H1 (cell line): ENCODE results near the gene LY6G6F.

ENCODE experiments used
- TF ChIP-seq, protein P1 (sequence below): IDR thresholded peaks from 2 replicates; pipeline ENCODE4 v1.6.1; 2011; ENCODE audit warnings: low read length, improper control_type of control experiment
- TF ChIP-seq, protein P2 (sequence below), 3 experiments: IDR thresholded peaks; 1 replicate in 2 of 3; 2 replicates in 1 of 3; pipeline versions ENCODE4 v1.5.1 to v1.6.1; 2011; ENCODE audit warnings: low read length in 3 of 3, mild to moderate bottlenecking in 3 of 3, inconsistent platforms in 2 of 3, low read depth in 1 of 3, moderate library complexity in 1 of 3; ENCODE audit not compliant: insufficient read depth in 1 of 3; ENCODE audit errors: control extremely low read depth in 1 of 3

DNA sequence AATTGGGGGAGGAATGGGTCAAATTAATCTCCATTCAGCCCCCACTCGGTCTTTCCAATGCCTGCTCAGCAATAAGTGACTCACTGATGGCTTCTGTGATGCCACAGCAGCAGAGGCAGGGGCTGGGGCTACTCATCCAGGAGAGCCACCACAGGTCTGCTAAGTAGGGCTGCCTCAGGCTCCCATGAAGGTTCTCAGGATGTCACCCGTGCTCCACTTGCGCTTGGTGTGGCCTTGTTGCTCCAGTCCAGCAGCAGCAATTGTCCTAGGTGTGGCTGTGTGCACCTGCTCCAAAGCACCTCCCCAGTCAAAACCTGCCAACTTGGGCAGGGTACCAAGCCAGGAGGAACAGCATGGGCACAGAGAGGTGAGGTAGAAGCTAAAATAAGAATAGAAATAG is 15.5 kb downstream of the LY6G6F start:
- TF ChIP-seq, protein P1, sequence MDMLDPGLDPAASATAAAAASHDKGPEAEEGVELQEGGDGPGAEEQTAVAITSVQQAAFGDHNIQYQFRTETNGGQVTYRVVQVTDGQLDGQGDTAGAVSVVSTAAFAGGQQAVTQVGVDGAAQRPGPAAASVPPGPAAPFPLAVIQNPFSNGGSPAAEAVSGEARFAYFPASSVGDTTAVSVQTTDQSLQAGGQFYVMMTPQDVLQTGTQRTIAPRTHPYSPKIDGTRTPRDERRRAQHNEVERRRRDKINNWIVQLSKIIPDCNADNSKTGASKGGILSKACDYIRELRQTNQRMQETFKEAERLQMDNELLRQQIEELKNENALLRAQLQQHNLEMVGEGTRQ: no peak
- TF ChIP-seq, protein P2, sequence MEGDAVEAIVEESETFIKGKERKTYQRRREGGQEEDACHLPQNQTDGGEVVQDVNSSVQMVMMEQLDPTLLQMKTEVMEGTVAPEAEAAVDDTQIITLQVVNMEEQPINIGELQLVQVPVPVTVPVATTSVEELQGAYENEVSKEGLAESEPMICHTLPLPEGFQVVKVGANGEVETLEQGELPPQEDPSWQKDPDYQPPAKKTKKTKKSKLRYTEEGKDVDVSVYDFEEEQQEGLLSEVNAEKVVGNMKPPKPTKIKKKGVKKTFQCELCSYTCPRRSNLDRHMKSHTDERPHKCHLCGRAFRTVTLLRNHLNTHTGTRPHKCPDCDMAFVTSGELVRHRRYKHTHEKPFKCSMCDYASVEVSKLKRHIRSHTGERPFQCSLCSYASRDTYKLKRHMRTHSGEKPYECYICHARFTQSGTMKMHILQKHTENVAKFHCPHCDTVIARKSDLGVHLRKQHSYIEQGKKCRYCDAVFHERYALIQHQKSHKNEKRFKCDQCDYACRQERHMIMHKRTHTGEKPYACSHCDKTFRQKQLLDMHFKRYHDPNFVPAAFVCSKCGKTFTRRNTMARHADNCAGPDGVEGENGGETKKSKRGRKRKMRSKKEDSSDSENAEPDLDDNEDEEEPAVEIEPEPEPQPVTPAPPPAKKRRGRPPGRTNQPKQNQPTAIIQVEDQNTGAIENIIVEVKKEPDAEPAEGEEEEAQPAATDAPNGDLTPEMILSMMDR (IDR thresholded peaks at IDR 0.05; ENCODE audit: control extremely low read depth in 1 of 3, insufficient read depth in 1 of 3, low read depth in 1 of 3, low read length in 3 of 3): no peak
